GM19351 (cell line): ENCODE data around the gene MYORG.
"Not testable (repeated sequence)": the region's sequence is repeated elsewhere in the genome, so short reads cannot be mapped to it uniquely, and the experiment has no call there.

Experiments used
- ATAC-seq: cut with Tn5 transposase; IDR thresholded peaks from one replicate; pipeline ENCODE4 v1.9.1; 2021; ENCODE audit warnings: mild to moderate bottlenecking, moderate library complexity; ENCODE audit not compliant: unreplicated experiment

Gene MYORG

DNA sequence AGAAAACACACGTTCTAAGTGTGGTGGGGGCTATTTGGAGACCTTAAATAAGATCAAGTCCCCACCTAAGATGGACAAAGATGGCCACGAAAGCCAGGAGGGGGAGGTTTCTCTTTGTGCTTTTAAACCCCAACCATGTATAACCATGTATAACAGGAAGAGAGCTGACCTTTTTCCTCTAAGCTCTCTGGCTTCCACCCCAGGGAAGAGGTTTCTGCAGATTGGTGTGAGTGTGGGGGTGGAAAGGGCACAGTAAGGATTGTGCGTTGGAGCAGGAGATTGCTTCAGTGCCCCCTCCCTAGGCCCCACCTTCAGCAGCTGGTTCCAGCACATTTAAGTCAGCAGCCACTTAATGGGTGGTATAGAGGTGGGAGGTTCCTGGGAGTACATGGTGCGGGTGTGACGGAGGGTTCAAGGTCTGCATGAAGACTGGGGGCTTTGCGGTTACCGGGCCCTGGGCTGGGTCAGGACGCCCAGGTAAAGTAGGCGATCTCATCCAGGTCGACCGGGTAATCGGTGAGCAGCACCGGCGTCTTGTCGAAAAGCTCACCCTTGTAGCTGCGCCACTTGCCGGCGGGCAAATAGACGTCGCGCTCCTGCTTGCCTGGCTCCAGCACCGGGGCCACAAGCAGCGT is 6.2 kb downstream of the MYORG start:
- ATAC-seq = no peak

DNA sequence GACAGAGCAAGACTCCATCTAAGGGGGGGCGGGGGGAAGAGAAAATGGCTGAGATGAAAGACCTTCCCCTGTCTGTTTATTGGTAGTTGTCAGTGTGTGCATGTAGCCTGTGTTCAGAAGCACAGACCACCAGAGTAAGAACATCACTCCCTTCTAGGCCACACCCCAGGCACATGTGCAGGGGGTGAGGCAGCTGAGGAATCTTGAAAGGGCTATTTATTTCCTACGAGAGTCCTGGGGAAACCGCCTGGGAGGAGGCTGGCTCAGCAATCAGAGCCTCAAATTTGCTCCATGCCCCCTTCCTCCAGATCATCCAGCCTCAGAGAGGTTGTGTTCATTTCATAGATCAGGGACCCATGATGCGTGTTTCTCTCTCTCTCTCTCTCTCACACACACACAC is 7.1 kb downstream of the MYORG start:
- no peak for ATAC-seq

DNA sequence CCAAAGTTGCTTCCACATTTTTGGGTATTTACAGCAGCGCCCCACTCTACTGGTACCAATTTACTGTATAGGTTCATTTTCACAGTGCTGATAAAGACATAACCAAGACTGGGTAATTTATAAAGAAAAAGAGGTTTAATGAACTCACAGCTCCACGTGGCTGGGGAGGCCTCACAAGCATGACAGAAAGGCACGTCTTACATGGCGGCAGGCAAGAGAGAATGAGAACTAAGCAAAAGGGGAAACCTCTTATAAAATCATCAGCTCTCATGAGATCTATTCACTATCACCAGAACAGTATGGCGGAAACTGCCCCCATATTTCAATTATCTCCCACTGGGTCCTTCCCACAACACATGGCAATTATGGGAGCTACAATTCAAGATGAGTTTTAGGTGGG is 7.9 kb downstream of the MYORG start:
- ATAC-seq = not testable (repeated sequence)

DNA sequence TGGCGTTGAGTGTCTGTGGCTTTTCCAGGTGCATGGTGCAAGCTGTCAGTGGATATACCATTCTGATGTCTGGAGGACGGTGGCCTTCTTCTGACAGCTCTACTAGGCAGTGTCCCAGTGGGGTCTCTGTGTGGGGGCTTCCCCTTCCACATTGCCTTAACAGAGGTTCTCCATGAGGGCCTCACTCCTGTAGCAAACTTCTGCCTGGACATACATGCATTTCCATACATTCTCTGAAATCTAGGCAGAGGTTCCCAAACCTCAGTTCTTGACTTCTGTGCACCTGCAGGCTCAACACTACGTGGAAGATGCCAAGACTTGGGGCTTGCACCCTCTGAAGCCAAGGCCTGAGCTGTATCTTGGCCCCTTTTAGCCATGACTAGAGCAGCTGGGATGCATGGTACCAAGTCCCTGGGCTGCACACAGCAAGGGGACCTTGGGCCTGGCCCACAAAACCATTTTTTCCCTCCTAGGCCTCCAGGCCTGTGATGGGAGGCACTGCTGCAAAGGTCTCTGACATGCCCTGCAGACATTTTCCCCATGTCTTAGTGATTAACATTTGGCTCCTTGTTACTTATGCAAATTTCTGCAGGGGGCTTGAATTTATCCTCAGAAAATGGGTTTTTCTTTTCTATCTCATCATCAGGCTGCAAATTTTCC is 8.8 kb downstream of the MYORG start:
- not testable (repeated sequence) for ATAC-seq

DNA sequence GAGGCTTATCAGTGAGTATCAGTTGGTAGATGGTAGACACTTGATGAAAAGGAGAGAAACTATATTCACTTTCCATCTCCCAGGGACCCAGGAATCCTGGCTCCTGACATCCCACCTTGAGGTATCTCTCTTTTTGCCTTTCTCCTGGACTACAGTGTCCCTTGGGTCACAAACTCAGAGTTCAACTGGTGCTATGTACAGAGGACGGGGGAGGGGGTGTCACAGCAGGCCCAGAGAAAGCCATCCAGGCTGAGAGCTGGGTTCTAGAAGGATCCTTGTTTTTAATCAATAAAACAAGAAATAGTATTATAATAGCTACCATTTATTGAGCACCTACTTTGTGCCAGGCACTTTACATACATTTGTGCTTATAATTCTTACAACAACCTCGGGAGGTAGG is 10.3 kb downstream of the MYORG start:
- ATAC-seq = no peak

DNA sequence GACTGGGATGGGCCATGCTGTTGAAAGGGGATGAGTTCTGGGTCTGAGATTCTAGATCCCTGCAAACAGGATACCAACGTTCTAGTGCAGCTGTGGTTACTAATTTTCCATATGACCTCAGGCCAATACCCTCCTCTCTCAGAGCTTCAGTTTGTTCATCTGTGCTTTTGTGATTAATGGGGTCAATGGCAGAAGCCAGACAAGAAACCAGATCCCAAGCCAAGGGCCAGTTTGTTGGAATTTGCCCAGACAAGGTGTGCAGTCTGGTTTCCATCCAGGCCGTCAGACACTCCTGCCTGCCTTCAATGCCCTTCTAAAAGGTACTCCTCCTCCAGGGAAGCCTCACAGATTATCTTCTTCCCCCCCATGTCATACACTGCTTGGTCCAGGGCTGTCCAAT is 11.4 kb downstream of the MYORG start:
- no peak for ATAC-seq

DNA sequence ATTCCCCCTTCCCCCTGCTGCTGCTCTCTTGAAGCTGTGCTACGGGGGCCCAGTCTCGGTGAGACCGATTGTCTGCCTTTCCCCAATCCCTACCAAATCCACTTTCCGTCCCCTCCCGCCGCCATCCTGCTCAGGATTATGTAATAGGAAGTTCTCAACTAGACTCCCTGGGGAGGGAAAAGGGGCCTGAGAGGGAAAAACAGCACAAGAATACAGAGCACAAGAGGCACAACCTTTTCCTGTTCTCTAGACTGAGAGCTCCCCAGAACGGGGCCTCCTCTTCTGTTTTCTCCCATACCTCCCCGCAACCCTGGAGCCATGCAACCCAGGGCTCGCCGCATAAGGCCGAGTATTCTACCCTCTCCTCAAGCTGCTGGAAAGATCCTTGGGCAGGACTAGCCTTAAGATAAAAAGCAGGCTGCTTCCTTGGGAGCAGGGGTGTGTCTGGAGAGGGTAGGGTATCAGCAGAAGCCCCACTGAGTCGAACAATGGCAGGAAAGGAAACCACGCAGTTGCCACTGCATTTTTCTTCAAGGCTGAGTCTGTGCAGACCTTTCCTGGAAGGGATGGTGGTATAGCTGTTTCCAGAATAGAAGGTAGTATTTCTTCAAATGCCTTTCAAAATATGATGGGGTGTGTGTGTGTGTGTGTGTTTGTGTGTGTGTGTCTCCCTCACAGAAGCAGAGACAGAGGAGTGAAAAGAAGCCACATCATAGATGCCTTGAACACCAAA is 12.9 kb downstream of the MYORG start:
- ATAC-seq = no peak

DNA sequence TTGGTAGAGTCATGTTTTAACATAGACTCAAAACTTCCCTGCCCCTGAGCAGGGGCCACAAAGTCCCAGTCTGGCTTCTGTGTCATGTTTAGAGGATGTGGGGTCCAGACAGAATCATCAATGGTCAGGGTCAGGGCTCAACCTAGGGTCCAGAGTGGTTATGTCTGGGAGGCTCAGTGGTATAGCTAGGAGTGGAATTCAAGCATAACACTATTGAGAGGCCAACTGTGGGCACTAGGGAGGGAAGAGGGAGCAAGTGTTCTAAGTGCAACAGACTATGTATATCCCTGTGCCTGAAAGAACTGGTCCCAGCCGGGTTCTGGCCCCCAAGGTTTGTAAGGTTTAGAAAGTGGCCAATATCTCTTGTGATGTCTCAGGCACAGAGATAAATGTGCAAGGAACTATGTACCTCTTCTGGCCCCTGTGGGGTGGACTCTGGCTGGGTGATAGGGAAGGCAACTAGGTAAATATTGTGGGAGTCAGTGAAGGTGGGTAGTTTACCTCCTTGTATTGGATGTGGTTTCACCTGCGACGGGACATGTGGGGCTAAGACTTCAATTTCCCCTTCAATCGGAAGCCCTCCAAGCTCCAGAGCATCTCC is 14.0 kb downstream of the MYORG start:
- ATAC-seq = no peak

DNA sequence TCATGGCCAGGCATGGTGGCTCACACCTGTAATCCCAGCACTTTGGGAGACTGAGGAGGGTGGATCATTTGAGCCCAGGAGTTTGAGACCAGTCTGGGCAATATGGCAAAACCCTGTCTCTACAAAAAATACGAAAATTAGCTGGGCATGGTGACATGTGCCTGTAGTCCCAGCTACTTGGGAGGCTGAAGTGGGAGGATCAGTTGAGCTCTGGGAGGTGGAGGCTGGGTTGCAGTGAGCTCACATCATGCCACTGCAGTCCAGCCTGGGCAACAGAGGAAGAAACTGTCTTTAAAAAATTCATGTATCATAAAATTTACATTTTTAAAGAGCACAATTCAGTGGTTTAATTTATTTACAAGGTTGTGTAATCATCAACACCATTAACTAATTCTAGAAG is 23.7 kb downstream of the MYORG start:
- not testable (repeated sequence) for ATAC-seq

DNA sequence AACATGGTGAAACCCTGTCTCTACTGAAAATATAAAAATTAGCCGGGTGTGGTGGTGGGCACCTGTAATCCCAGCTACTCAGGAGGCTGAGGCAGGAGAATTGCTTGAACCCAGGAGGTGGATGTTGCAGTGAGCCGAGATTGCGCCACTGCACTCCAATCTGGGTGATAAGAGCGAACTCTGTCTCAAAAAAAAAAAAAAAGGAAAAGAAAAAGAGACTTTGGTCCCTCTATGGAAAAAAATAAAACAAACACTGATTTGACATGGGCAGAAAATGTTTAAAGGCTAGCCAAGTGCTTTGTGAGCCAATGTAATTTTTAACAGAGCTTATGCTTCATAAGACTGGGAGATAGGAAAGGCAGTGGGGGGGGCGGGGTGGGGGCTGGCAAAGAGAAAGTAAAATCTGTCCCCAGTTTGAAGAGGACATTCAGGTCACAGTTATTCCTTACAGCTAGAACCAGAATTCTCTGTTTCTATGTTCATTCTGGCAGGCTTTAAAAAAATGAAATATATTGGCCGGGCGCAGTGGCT is 24.5 kb downstream of the MYORG start:
- not testable (repeated sequence) for ATAC-seq

DNA sequence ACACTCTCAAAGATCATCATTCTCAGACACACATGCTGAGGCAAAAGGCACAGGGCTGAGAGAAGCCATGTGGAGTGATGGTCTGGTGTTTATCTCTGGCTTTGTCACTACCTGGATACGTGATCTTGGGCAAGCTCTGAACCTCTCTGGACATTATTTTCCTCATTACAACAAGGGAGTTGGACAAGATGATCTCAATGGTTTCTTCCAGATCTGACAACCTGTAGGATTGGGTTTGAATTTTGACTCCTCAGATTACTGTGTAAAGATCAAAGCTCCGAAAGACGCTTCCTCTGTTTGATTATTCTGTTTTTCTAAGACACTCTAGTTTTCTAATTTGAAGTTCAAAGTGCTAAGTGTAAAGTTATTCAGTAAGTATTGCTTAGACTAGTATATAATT is 27.4 kb downstream of the MYORG start:
- ATAC-seq = no peak

DNA sequence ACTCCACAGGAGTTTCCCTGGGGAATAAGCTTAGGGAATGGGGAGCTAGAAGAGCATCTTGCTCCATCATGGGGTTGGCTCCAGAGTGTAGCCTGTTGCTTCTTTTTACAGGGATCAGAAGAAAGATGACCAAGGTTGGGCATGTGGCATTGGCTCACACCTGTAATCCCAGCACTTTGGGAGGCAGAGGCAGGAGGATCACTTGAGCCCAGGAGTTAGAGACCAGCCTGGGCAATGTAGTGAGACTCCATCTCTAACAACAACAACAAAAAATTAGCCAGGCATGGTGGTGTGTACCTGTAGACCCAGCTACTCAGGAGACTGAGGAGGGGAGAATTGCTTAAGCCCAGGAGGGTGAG is 28.9 kb downstream of the MYORG start:
- ATAC-seq = no peak

DNA sequence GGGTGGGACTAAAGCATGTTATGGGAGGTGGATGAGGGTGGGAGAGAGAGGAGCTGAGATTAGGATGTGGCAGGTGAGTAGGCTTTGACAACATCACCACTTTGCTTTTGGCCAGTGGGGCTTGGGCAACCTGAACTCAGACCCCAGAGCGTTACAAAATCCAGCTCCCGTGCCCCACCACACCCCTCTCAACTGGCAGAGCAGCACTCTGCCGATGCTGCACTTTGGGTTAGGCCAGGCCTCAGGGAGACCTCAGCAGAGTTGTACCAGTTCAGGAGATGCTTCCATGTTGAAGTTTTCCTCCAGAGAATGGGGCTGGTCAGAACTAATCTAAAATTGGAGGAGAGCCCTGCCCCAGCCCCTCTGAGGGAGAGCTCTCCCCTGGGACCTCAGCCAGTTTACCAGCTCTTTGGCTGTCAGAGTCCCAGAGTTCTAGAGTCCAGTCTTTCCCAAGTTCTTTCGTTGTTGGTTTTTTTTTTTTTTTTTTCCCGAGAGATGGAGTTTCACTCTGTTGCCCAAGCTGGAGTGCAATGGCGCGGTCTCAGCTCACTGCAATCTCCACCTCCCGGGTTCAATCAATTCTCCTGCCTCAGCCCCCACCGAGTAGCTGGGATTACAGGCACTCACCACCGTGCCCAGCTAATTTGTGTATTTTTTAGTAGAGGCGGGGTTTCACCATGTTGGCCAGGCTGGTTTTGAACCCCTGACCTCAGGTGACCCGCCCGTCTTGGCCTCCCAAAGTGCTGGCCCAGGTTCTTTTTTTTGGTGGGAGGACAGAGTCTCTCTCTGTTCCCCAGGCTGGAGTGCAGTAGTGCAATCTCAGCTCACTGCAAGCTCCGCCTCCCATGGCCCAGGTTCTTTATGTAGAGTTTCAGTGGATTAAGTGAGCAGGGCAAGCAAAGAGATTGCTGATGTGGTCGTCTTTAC is 29.6 kb downstream of the MYORG start:
- no peak for ATAC-seq

DNA sequence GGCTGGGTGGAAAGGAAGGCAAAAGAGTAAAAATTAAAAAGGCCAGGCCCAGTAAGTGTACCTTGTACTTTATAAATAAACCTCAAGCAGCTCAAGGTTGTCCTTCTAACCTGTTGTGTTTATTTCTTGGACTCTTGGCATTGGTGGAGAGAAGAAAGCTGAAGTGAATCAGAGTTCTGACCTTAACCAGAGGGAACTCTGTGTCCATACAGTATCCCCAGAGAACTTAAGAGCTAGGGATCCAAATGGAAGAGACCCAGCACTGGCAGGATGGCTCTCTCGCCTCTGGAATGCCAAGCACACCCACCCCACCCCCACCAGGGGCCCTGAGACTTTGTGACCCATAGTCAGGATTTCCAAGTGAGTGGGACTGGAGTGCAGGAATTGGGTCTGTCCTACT is 33.1 kb downstream of the MYORG start:
- no peak for ATAC-seq

DNA sequence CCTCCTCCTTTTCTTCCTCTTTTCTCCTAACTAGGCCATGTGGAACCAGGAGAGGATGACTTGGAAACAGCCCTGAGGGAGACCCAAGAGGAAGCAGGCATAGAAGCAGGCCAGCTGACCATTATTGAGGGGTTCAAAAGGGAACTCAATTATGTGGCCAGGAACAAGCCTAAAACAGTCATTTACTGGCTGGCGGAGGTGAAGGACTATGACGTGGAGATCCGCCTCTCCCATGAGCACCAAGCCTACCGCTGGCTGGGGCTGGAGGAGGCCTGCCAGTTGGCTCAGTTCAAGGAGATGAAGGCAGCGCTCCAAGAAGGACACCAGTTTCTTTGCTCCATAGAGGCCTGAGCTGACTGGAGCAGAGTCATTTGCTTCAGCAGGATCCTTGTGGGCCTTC is 33.6 kb downstream of the MYORG start:
- ATAC-seq = no peak

DNA sequence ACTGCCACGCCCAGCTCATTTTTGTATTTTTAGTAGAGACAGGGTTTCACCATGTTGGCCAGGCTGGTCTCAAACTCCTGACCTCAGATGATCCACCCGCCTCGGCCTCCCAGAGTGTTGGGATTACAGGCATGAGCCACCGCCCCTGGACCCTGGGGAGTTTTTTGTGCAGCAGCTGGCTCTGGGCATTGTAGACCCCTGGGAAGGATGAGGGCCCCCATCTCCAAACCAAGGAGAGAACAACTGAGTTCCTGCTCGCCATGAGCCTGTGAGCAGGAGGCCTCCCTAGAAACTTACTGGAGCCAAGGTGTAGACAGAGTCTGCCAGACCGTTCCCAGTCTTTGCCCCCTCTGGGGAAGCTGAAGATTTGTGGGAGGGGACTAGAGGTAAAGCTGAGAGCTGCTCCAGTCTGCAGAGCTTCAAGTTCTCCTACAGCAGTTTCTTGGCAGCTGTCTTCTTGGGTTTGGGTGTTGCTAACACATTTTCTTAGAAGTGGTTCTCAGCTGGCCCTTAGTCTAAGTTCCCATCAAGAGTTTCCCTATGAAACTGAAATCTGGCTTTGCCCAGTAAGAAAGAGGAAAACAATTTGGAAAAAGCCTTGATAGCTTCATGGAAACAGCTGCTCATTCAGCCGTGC is 34.9 kb downstream of the MYORG start:
- ATAC-seq = no peak

DNA sequence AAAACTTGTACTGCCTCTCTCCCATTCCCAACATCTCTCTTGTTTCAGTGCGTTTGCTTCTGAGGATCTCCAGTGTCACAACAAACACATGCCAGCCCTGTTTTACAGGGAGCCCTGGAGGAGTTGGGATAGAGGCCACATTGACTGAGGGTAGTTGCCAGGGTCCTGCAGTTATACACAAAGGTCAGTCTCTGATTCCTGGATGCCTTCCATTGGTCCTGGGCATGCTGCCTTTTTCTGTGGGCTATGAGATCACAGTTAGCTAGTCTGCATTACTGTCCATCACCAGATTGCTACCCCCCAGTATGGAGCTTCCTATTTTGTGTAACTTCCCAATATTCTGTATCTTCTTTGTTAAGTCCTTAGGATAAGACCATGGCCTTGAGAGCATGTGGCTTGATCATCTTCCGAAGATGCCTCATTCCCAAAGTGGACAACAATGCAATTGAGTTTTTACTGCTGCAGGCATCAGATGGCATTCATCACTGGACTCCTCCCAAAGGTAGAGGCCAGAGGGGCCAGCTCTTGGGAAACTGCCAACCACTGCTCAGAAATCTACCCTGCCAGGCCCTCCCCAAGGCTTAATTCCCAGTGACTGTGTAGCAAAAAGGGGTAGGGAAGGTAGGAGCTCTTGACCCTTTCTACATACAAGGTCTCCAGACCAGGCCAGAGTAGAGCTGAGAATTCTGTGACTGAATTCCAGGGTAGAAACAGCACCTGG is 37.9 kb downstream of the MYORG start:
- no peak for ATAC-seq

DNA sequence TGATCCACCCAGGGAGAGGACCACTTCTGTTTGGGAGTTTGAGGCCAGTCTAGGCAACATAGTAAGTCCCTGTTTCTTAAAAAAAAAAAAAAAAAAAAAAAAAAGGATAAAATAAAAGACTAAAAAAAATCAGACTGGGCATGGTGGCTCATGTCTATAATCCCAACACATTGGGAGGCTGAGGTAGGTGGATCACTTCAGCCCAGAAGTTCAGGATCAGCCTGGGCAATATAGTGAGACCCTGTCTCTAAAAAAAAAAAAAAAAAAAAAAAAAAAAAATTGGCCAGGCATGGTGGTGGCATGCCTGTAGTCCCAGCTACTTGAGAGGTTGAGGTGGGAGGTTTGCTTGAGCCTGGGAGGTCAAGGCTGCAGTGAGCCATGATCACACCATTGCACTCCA is 38.6 kb downstream of the MYORG start:
- not testable (repeated sequence) for ATAC-seq

DNA sequence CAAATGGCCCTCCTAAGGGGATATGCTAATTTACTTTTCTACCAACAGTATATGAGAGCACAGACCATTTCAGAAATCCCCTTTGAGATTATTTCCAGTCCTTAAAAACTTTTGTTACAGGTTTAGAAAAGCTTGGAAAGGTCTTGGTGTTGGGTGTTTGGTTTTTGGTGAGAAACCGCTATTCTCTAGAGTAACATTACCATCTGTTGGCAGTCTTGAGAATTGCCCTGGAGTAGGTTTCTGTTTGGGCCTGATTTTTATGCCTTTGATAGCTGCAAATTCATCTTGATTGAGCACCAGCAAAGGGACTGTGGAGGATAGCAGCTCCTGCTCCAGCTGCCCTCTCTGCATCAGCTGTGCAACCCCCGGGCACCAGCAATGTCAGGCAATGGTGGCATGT is 39.3 kb downstream of the MYORG start:
- no peak for ATAC-seq

DNA sequence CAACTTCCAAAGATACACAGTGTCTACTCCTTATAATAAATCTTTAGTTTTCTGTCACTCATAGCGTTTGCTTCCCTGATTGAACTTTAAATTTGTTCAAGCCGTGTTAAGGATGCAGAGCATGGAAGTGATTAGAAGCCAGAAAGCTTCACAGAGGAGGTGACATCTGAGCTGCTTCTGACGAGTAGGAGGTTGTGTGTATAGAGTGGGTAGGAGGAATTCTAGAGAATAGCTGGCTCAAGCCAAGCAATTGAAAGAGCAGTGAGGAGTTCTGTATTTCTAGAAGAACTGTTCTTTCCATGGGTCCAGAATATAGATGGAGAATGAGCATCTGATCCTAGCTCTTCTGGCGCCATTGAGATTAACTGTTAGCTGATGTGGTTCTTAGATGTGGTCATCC is 41.3 kb downstream of the MYORG start:
- ATAC-seq = no peak
